GM03348 (cell line): ENCODE data around the gene LDOC1.
"Not testable (repeated sequence)": the region's sequence is repeated elsewhere in the genome, so short reads cannot be mapped to it uniquely, and the experiment has no call there.

ENCODE experiments used
- DNase-seq: peaks from one replicate; pipeline ENCODE4 v3.0.0; 2012; ENCODE audit warnings: low spot score

The LDOC1 gene

DNA sequence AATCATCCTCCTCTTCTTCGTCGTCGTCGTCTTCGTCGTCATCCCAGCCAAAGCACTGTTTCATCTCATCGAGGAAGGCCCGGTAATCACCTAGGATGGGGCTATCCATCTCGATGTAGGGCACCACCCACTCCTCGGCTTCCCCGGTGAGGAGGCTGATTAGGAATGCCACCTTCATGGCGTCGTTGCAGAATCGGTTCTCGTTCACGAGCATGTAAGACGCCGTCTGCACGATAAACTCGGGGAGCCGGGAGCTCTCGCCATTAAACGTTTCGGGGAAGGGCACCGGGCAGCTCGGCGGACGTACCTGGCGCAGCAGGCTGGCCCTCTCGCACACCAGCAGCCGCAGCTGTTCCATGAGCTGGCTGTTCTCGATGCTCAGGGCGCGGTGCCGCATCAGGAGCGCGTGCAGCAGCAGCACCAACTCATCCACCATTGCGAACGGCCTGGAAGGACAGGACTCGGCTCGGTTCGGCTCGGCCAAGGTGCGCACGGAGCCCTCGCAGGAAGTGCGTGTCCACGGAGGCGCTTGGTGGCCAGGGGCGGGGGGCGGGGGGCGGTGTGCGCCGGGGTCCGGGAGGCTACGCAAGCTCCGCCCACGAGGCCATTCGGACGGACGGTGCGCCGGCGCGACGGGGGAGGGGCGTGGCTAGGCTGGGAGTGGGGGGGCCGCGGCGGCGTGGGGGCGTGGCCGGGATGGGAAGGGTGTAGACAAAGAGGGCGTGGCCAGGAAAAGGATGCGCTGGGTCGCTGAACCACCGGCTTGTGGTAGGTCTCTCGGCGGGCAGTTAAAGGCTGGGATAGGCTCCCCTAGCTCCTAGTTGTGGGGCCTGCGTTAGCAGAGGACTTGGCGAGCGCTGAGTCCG is at the start of gene LDOC1:
LDOC1 (minus strand) TSS at position 544 of the 866 bp plus-strand sequence; CDS start at position 436, 108 bp downstream.
- DNase-seq: peak; percentile 97

DNA sequence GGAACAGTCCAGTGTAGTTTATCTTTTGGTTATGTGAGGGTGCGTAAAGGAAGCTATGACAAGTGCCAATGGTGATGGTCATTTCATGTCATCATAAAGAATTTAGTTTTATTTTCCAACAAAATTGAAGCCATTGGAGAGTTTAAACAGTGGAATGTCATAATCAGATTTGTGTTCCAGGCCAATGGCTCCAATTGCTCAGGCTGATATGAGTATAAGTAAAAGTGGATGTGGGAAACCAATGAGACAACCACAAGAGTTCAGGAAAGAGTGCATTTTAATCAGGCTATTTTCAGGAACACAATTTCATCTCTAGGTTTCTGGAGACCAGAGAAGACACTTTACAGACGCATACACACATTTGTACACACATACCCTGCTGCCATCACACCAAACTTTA is 44.7 kb upstream of the LDOC1 start:
- no peak for DNase-seq

- DNase-seq: peak; percentile 49
These were observed 43.5 kb upstream of the LDOC1 start for GRCh38 chrX:141220342-141221008.

DNA sequence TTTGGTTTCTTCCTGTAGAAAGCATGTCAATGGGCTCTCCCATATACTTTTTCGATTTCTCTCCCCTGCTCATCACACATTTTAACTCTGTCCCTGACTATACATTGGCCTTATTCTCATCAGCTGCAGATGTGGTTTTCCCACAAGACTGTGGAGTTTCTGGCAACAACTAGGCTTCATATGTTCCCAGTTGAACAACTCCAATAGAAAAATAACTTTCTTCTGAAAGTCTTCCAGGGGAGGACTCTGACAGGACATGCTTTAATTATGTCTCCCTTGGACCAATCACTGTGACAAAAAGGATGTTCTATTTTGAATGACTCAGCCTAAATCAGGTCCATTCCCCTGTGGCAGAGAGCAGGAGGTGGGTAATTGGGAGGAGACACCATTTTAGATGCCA is 37.3 kb upstream of the LDOC1 start:
- DNase-seq: no peak

GRCh38 chrX:141201962-141202361 is 25.0 kb upstream of the LDOC1 start:
- DNase-seq: no peak

- not testable (repeated sequence) for DNase-seq
These were observed 11.6 kb upstream of the LDOC1 start for GRCh38 chrX:141188573-141188972.

- DNase-seq: no peak
These were observed 8.4 kb upstream of the LDOC1 start for GRCh38 chrX:141185366-141185765.

DNA sequence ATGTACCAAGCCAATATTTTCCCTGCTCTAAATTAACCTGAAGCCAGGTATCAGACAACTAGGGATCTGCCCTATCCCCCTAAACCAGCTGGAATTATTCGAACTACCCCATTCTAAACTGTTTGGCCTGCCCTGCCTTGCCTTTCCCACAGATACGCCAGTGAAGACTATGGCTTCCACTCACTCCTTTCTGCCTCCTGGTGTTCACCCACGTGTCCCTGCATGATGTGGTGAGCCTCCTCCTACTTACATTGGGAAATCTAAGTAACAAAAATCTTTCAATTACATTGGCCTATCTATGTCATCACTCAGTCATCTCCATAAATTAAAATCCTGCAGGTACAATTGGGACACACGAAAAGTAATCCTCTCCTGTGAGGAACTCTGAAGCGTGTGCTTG is 6.1 kb upstream of the LDOC1 start:
- DNase-seq: no peak

DNA sequence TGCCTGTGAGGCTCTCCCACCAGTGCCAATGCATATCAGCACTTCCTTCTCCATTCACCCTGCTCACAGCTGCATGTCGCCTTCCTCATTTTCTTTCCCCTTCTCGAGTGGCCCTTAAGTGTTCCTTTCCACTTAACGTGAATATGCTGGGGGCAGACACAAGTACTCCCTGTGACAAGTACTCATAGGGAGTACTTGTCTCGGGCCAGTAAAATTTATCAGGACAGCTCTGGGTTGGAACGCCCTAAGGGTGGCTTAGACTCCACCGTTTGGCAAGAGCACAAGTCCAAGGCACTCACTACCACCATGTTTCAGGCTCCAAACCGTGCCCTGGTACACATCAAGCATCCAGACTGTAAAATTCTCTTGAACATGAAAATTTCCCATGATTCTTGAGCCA is 3.9 kb upstream of the LDOC1 start:
- no peak for DNase-seq

GRCh38 chrX:141175786-141176185 is 1.1 kb downstream of the LDOC1 start:
- no peak for DNase-seq

DNA sequence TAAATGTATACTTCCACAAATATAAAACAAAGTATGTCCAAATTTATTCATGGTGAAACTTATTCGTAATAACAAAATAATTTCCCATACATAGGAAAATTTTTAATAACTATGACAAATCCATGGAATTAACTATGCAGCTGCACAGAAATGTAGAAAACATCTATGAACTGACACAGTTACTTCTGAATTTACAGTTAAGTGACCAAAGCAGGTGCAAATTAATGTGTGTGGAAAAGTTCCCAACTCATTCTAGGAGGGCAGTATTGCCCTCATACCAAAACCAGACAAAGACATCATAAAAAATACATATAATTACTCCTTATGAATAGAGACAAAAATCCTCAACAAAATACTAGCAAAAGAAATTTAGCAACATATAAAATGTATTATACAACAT is 12.5 kb downstream of the LDOC1 start:
- DNase-seq: no peak

DNA sequence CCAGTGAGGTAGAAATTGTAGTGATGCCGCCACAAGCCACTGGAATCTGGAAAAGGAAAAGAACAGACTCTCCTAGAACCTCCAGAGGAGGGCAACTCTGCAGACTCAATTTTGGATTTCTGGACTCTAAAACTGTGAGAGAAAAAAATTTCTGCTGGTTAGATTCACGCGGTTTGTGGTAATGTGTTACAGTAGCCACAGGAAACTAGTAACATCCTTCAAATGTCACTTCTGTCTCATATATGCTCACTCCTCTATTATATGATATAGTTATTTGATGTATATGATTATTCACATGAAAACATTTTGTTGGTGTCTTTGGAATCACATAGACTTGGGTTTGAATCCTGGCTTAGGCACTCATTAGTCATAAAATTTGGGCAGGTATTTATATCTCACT is 18.8 kb downstream of the LDOC1 start:
- no peak for DNase-seq

DNA sequence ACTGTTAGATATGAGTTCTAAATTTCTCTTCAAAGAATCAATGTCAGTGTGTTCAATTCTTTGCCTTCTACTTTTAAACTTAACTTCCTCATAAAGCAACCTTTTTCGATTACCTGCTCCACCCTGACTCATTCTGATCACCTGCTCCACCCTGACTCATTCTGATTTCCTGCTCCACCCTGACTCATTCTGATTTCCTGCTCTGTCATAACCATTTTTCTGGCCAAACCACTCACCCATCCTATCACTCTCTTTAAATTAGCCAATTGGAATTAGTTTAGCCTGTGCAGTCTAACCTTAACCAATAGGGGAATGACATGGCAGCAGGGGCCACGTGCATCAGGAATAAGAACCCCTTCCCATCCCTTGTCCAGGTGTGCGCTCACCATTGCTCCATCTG is 21.7 kb downstream of the LDOC1 start:
- DNase-seq: not testable (repeated sequence)

DNA sequence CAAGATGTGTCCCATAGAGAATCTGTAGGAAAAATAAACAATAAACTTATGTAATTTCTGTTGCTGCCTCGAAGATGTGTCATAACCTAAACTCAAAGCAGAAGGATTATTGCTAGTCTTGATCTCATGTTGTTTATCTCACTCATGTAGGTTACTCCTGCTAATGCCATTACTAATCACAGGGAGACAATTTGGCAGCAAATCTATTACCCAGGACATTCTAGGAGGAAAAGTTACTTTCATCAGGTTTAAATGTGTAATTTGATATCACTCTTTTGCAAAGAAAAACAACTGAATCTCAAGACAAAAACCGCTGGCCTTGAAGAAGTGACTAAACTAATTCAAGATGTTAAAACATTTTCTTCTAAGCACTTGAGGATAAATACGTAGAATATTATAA is 34.0 kb downstream of the LDOC1 start:
- no peak for DNase-seq

- DNase-seq: no peak
These were observed 43.7 kb downstream of the LDOC1 start for GRCh38 chrX:141133272-141133671.

DNA sequence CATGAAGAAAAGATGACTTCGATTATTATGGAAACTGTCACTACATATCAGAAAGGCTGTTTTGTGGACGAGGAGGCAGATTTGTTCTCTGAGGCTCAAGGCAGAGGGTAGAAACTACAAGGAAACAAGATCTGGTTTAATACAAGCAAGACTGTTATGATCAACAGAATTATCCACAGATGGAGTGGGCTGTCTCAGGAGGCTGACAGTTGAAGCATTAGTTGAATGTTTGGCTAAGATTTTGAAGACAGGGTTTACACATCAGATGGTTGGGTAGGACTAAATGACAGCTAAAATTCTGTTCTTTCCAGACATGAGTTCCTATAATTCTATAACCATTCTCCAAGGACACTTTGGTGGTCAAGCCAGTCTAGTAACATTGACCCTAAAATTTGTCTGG is 49.8 kb downstream of the LDOC1 start:
- DNase-seq: no peak
